Fibroblast of skin of abdomen (primary cell): ENCODE measurements around the gene PRR5. TPM values are rescaled to one million over a fixed set of nuclear protein-coding genes. Genes with fewer than 3 reads are reported as not detected.
"Not testable (repeated sequence)": the region's sequence is repeated elsewhere in the genome, so short reads cannot be mapped to it uniquely, and the experiment has no call there.

Experiments used
- DNase-seq: peaks from one replicate; pipeline ENCODE4 v3.0.0-alpha.2; 2013
- polyA plus RNA-seq, 2 experiments: library from polyadenylated mRNA; unstranded; fragments of 120-200 nt; gene quantifications; one replicate each; pipeline ENCODE4 v1.2.1, GENCODE V29; 2013; ENCODE audit not compliant: insufficient read length in 2 of 2

The PRR5 gene
- polyA plus RNA-seq (2013, experiment 1 of 2; ENCODE audit: insufficient read length), result 14.5 TPM
- 15.5 TPM for polyA plus RNA-seq (2013, experiment 2 of 2; ENCODE audit: insufficient read length)

- peak; percentile 91 for DNase-seq
These were observed at the start of gene PRR5 for GRCh38 chr22:44701824-44702478. PRR5 (plus strand) TSS chr22:44702204; CDS start chr22:44702475, 271 bp downstream.

- DNase-seq, result not testable (repeated sequence)
These were observed 49.1 kb upstream of the PRR5 start for GRCh38 chr22:44652866-44653265.

GRCh38 chr22:44658311-44658953 is 43.6 kb upstream of the PRR5 start:
- DNase-seq, result peak; percentile 75

- peak; percentile 10 for DNase-seq
These were observed 42.9 kb upstream of the PRR5 start for GRCh38 chr22:44659140-44659539.

- no peak for DNase-seq
These were observed 41.8 kb upstream of the PRR5 start for GRCh38 chr22:44660051-44660830.

- peak; percentile 32 for DNase-seq
These were observed 40.9 kb upstream of the PRR5 start for GRCh38 chr22:44661070-44661469.

- no peak for DNase-seq
These were observed 40.1 kb upstream of the PRR5 start for GRCh38 chr22:44661659-44662569.

- DNase-seq, result no peak
These were observed 38.6 kb upstream of the PRR5 start for GRCh38 chr22:44663256-44663999.

- peak; percentile 31 for DNase-seq
These were observed 37.9 kb upstream of the PRR5 start for GRCh38 chr22:44664149-44664548.

- DNase-seq, result no peak
These were observed 36.9 kb upstream of the PRR5 start for GRCh38 chr22:44665115-44665514.

GRCh38 chr22:44666207-44666585 is 35.8 kb upstream of the PRR5 start:
- no peak for DNase-seq

GRCh38 chr22:44667276-44667675 is 34.7 kb upstream of the PRR5 start:
- DNase-seq, result no peak

- DNase-seq, result no peak
These were observed 34.2 kb upstream of the PRR5 start for GRCh38 chr22:44667829-44668189.

- peak; percentile 8 for DNase-seq
These were observed 33.7 kb upstream of the PRR5 start for GRCh38 chr22:44668190-44668885.

GRCh38 chr22:44668886-44669521 is 33.0 kb upstream of the PRR5 start:
- no peak for DNase-seq

- no peak for DNase-seq
These were observed 32.4 kb upstream of the PRR5 start for GRCh38 chr22:44669561-44669976.

GRCh38 chr22:44670220-44670988 is 31.6 kb upstream of the PRR5 start:
- DNase-seq, result no peak

- DNase-seq, result peak; percentile 21
These were observed 30.3 kb upstream of the PRR5 start for GRCh38 chr22:44671742-44672141.

- no peak for DNase-seq
These were observed 29.4 kb upstream of the PRR5 start for GRCh38 chr22:44672632-44673031.

GRCh38 chr22:44673406-44673805 is 28.6 kb upstream of the PRR5 start:
- no peak for DNase-seq
